GM12874 (cell line): Measurements from ENCODE around the gene CDADC1.

Experiments used
- CTCF ChIP-seq: IDR thresholded peaks from 2 replicates; pipeline ENCODE4 v1.5.1; 2011; ENCODE audit warnings: low read depth, mild to moderate bottlenecking, control low read depth, low read length, moderate library complexity; ENCODE audit not compliant: insufficient read depth

CDADC1 gene

DNA sequence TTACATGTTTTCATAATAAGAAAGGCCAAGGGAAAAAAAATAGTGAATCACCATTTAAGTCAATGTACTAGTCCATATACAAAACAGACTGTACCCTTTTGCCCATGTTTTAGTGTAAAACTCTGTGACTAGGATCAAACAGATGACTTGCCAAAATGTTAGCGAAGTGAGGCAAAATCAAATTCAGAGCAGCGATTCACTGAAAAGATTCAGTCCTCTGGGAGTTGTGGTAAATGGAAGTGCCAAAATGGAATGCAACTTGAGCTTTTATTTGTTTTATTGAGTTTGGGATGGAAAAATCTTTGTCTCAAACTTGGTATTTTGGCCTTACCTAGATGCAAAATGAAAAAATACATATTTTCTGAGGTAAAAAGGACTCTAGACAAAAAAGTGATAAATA is 9.1 kb downstream of the CDADC1 start:
- TF ChIP-seq CTCF, result no peak

DNA sequence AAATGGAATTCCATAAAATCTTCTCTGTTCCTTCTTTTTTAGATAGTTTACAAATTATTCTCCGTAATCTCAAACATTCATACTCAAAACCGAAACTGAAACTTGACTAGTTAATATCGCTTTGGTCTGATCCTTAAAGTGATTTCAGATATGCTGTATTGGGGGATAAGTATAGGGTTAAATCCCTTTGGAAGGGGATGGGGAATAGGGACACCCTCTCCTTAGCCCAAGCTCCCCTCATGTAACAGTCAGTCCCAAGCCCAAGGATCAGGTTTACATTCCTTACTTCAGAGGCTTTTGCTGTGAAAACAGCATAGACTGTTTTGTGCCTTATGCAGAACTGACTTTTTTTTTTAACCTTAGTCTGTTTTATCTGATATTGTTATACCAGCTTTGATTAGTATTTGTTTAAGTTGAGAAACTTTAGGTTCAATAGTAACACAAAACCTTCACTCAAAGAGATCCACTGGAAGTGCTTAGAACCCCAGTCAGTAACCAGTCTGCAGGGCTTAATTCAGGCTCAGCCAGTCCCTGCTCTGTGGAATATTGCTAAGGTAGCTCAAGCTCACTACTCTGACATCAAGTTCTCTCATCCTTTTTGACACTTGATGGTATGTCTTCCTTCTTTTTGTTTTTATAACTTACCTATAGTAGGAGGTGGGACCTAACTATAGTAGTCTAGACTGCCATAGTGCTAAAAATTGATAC is 10.5 kb downstream of the CDADC1 start:
- no peak for TF ChIP-seq CTCF

DNA sequence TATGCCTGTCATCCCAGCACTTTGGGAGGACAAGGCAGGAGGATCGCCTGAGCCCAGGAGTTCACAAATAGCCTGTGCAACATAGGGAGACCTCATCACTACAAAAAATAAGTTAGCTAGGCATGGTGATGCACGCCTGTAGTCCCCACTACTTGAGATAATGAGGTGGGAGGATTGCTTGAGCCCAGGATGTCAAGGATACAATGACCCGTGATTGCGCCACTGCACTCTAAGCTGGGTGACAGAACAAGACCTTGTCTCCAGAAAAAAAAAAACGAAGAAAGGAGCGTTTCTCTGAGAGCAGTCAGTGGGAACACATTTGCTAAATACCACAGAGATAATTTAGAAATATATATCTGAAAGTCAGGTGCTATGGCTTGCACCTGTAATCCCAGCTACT is 11.9 kb downstream of the CDADC1 start:
- no peak for TF ChIP-seq CTCF

DNA sequence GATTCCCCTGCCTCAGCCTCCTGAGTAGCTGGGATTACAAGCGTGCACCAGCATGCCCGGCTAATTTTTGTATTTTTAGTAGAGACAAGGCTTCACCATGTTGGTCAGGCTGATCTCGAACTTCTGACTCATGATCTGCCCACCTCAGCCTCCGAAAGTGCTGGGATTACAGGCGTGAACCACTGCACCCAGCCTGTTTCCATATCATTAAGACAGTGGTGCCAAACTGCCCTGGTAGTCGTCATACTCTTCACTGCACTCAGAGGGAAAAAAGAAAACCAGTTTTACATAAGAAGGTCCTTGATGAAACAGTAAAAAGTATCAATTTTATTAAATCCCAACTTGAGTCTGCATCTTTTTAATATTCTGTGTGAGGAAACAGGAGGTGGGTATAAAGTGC is 14.9 kb downstream of the CDADC1 start:
- TF ChIP-seq CTCF, result no peak

DNA sequence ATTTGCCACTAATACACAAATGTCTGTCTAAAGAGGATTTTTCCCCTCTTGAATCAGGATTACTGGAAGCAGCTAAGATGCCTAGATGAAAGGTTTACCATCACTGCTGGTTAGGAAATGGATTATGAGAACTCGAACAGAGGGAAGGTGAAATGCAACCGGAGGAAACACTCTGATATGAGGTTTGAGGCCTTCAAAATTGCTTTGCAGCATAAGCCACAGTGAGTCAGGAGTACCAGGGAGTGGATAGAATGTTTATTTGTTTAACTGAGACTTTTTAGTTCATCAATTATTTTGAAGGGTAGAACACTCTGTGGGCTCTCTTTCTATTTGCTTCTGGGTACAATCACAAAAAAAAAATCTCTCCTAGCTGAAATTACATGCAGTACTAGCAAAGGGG is 18.1 kb downstream of the CDADC1 start:
- TF ChIP-seq CTCF, result no peak

DNA sequence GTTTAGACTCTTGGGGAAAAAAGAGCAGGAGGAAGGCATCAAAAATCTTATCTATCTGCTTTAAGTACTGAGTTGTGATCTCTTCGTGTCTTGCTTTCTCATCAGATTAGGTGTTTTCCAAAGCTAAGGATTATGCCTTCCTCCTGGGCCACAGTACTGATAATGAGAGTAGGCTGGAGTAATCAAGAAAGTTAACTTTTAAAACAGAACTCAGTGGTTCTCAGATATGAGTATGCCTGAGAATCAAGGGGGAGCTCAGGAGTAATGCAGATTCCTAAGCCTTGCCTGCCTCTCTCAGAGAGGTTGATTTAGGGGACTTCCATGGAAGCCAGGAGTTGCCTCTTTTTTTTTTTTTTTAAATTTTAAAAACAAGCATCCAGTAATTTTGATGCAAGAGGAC is 23.5 kb downstream of the CDADC1 start:
- TF ChIP-seq CTCF, result no peak

- TF ChIP-seq CTCF, result no peak
Measured at GRCh38 chr13:49272296-49272695, 24.6 kb downstream of the CDADC1 start.
